ENCODE results near the gene ATRIP.
A peak's percentile ranks its signal among the peaks of the same experiment; 100 is the strongest.

Gene ATRIP

GRCh38 chr3:48410205-48411040 lies 36.1 kb upstream of the ATRIP start:
- DNase-seq (ENCODE audit: low spot score), result no peak

- DNase-seq (ENCODE audit: low spot score), result no peak
Measured at GRCh38 chr3:48411041-48411588, 35.4 kb upstream of the ATRIP start.

- DNase-seq (ENCODE audit: low spot score), result no peak
Measured at GRCh38 chr3:48411606-48412374, 34.7 kb upstream of the ATRIP start.

GRCh38 chr3:48412375-48413001 lies 34.0 kb upstream of the ATRIP start:
- DNase-seq (ENCODE audit: low spot score), result no peak

- DNase-seq (ENCODE audit: low spot score), result no peak
Measured at GRCh38 chr3:48413086-48413485, 33.5 kb upstream of the ATRIP start.

- no peak for DNase-seq (ENCODE audit: low spot score)
Measured at GRCh38 chr3:48413611-48414010, 32.9 kb upstream of the ATRIP start.

- no peak for DNase-seq (ENCODE audit: low spot score)
Measured at GRCh38 chr3:48414376-48415250, 31.9 kb upstream of the ATRIP start.

GRCh38 chr3:48415251-48415953 lies 31.1 kb upstream of the ATRIP start:
- no peak for DNase-seq (ENCODE audit: low spot score)

GRCh38 chr3:48416091-48416505 lies 30.4 kb upstream of the ATRIP start:
- DNase-seq (ENCODE audit: low spot score), result no peak

GRCh38 chr3:48416546-48416945 lies 30.0 kb upstream of the ATRIP start:
- no peak for DNase-seq (ENCODE audit: low spot score)

- DNase-seq (ENCODE audit: low spot score), result no peak
Measured at GRCh38 chr3:48417529-48418108, 28.9 kb upstream of the ATRIP start.

GRCh38 chr3:48418140-48418539 lies 28.4 kb upstream of the ATRIP start:
- no peak for DNase-seq (ENCODE audit: low spot score)

- no peak for DNase-seq (ENCODE audit: low spot score)
Measured at GRCh38 chr3:48418651-48419050, 27.9 kb upstream of the ATRIP start.

- DNase-seq (ENCODE audit: low spot score), result no peak
Measured at GRCh38 chr3:48419149-48419548, 27.4 kb upstream of the ATRIP start.

GRCh38 chr3:48419597-48419996 lies 26.9 kb upstream of the ATRIP start:
- no peak for DNase-seq (ENCODE audit: low spot score)

GRCh38 chr3:48420561-48420960 lies 26.0 kb upstream of the ATRIP start:
- no peak for DNase-seq (ENCODE audit: low spot score)

- DNase-seq (ENCODE audit: low spot score), result no peak
Measured at GRCh38 chr3:48422272-48422671, 24.3 kb upstream of the ATRIP start.

- DNase-seq (ENCODE audit: low spot score), result no peak
Measured at GRCh38 chr3:48422681-48423080, 23.9 kb upstream of the ATRIP start.

GRCh38 chr3:48423241-48423882 lies 23.2 kb upstream of the ATRIP start:
- peak; percentile 64 for DNase-seq (ENCODE audit: low spot score)
